ENCODE measurements around the gene SLC6A7.

Gene SLC6A7
- 0 reads per million in 2 donors for total RNA-seq

DNA sequence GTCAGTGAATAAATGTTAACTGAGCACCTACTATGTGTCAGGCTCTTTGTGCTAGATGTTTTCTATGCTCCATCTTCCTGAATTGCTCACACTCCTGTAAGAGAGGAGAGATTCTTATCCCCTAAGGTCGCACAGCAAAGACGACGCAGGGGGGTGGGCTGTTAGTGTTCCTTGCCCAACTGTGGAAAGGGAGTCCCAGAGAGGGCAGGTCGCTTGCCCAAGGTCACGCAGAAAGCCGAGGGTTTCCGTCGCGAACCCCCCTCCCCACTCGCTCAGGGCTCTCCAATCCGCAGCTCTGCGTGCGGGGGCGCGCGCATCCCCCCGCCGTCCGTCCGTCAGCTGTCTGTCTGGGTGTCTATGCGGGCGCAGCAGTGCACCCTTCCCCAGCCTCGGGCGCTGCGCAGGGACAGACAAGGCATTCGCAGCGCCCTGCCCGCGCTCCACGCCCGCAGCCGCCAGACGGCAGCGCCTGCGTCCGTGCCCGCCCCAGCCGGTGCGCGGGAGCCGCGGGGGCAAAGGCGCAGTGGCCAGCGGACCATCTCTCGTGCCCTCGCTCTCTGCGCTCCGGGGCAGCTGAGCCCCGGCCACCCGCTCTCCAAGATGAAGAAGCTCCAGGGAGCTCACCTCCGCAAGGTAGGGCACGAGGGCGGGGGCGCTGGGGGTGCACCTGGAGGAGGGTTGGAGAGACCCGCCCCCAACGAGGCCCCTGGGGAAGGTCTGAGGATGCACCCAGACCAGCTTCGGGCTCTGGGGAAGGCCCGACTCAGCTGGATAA is at the start of gene SLC6A7:
Gene SLC6A7, plus strand, starts transcription at position 335 of the 775 bp plus-strand sequence. Its CDS starts 266 bp downstream, at position 601.
- no peak for DNase-seq

DNA sequence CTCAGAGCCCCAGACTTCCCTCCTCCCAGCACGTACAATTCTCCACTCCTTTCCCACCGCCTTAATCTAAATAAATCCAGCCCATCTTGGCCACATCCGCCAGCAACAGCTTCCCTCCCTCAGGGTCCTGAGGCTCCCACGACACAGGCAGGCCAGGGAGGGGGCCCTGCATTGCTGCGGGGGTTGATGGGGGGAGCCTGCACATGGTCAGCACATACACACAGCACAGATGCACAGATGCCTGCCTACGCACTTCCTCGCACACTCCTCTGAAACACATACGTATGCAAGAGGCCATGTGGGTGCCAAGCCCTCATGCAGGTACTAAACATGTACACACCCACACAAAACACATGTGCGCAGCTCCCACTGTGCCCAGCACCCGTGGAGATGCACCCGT is 49.0 kb upstream of the SLC6A7 start:
- no peak for DNase-seq

DNA sequence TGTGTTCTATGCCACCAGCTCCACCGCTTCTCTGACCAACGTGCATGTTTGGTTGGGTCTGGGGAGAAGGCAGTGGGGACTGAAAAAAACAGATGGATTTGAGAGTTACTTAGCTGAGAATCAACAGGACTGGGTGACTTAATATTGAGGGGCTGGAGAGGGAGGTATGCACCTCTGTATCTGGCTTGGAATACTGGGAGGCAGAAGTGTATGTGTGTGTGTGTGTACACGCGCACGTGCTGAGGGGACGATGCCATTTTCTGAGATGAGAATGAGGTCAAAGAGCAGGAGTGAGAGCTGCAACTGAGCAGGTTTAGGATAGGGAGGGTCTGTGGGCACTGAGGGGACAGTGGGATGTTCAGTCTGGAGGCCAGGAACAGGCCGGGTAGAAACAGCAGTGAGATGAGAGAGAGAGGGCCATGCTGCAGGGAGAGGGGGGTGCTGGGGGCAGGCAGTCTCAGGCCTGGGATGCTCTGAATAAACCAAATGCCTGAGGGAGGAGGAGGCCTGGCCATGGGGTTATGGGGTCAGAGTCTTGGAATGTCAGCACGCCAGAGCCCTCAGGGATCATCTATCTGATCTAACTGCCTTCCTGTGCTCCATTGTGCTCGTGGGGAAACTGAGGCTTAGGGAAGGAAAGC is 48.2 kb upstream of the SLC6A7 start:
- no peak for DNase-seq

DNA sequence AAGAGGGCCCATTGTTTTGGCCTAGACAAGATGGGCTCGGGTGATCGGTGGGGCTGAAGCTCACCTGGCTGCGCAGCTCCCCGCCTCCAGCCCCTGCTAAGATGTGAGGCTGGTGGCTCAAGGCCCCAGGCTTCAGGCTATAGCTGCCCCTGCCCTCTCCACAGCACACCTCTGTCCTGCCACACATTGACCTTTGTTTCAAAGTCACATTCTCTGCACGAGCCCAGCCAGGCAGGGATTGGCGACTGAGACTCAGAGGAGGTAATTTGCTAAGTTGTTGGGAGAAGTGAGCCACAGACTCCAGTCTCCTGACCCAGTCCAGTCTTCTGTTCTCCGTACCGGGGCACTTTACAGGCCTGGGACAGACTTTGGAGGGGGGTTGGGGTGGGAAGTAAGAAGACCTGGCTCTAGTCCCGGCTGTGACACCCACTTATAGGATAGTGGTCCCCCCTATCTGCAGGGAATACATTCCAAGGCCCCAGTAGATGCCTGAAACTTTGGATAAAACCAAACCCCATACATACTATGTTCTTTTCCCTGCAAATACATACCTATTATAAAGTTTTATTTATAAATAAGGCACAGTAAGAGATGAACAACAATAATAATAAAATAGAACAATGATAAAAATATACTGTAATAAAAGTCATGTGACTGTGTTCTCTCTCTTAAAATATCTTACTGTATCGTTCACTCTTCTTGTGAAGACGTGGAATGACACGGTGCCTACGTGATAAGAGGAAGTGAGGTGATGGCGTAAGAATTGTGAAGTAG is 47.5 kb upstream of the SLC6A7 start:
- no peak for DNase-seq

DNA sequence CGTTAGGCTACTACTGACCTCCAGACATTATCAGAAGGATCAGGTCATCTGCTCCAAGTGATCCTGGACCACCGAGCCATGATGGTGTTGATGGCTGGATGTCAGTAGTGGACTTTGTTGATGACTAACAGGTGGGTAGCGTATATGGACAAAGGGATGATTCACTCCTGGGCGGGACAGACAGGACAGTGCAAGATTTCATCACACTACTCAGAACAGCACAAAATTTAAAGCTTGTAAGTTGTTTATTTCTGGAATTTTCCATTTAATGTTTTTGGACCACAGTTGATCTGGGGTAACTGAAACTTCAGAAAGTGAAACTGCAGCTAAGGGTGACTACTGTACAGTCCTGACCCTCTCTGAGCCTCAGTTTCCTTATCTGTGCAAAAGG is 46.9 kb upstream of the SLC6A7 start:
- DNase-seq, result no peak

DNA sequence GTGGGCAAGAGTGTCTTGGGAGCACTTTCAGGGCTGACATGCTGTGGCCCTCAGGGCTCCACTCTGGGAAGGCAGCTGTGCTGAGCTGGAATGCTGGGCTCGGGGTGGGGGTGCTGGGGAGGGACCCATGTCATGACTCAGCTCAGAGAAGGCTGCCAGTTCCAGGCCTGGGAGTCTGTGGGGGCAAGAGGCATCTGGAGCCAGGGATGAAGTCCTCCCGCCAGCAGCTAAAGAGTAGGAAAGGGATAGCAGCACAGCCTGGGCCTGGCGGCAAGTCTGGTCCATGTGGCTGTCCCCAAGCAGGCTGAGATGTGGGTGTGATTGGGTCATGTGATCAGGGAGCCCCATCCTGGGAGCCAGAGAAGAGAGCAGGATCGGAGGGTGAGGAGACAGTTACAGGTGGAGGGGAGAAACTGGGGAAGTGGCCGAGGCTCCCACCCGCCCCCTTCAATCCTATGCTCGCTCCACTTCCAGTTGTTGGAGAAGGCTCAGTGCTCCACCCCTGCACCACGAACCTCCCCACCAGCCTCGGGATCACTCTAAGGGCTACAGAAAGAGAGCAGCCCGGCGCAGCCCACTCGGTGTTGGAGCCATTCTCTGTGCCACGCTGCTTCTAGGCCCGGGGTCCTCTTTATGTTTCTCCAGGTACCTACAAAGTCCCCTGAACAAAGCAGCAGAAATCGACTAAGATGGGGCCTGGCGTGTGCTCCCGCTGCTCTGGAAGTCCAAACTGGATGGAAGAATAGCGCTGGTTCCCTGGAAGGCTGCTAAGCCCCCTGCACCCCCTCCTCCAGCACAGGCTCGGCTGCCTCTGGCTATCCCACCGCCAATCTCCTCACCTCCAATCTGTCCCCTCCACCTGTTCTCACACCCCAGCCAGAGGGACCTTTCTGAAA is 46.3 kb upstream of the SLC6A7 start:
- no peak for DNase-seq

DNA sequence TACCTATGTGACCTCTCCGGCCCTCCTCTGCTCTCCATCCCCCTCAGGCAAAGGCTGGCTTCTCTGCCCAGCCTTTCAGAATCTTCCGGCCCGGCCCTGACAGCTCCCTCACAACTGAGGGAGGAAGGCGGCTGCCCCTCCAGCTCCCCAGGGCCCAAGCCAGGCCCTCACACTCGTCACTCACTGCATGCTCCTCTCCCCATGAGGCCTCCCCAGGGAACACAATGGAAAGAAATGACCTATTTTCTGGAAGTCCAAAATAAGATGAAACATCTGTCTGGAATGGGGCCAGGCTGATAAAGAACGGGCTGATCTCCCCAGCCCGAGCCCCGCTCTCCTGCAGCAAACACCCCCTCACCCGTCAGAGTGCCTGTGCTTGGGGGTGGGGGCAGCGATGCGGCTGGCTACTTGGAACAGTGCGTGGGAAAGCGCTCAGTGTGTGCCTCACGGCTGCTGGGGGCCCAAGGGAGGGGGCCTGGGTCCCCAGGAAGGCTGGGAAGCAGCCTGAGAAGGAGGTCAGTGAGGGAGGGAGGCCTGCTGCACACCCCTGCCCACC is 45.5 kb upstream of the SLC6A7 start:
- no peak for DNase-seq

DNA sequence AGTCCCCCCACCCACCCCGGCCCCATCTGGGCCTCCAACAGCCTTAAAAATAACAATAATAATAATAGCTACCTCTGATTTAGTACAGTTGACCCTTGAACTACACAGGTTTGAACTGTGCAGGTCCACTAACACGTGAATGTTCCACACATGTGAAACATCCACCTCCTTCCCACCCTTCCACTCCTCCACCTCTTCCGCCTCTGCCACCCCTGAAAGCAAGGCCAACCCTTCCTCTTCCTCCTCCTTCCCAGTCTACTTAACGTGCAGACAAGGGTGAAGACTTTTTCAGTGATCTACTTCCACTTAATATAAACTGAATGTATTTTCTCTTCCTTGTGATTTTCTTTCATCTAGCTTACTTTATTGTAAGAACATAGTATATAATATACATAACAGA is 45.0 kb upstream of the SLC6A7 start:
- DNase-seq, result no peak

DNA sequence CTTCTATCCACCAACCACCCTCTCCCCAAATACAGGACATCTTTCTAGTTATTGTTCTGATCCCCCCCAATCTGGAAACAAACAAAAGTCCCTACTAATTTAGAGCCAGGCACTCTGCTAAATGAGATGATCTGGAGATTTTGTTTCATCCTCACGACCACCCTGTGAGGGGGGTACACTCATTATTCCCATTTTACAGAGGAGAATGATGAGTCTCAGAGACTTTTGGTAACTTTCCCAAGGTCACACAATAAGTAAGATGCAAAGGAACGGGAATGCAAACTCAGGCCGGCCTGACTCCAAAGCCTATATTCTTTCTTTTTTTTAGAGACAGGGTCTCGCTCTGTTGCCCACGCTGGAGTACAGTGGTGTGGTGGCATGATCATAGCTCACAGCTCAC is 43.6 kb upstream of the SLC6A7 start:
- DNase-seq, result no peak

DNA sequence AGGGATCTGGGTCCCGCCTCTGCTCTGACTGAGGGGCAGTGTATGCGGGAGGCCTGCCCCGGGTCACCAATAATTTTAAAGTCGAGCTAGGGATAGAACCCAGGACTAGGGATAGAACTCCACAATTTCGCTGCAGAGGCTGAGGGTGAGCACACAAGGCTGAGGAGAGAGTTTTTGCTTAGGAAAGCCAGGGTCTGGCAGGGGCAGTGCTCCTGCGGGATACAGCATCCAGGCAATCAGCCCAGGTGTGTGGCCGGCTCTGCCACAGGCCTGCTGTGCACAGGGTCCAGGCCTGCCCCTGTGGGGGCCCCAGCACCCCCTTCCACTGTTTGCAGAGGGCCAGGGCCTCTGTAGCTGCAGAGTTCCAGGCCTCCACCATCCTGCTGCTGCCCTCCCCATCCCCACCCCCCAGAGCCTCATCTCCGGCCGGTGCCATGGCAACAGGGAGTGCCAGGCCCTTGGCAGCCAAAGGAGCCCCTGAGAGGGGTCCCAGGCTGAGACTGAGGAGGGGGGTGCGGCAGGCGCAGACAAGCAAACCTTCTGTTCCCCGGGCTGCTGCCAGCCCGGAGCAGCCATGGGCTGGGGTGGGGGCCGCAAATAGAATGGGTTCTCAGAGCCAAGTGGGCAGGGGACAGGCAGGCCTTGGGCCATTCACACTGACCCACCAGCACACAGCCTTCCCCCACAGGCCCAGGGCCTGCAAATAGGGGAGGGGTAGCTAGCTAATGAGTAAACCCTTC is 42.8 kb upstream of the SLC6A7 start:
- no peak for DNase-seq

DNA sequence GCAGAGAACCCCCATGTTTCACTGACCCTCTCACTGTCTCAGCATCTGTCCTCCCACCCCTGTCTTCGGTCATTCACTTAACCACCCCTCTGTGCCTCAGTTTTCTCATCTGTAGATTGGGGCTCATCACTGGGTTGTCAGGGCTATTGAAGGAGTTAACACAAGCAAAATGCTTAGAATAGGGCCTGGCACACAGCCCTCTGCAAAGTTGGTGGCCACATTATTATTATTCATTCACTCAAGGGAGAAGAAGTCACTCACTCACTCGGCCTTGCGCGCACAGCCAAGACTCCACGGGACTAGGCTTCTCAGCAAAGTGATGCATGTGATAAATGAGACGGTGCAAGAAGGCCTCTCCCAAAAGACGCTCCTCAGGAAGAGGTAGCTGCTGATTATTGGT is 42.2 kb upstream of the SLC6A7 start:
- DNase-seq, result no peak

DNA sequence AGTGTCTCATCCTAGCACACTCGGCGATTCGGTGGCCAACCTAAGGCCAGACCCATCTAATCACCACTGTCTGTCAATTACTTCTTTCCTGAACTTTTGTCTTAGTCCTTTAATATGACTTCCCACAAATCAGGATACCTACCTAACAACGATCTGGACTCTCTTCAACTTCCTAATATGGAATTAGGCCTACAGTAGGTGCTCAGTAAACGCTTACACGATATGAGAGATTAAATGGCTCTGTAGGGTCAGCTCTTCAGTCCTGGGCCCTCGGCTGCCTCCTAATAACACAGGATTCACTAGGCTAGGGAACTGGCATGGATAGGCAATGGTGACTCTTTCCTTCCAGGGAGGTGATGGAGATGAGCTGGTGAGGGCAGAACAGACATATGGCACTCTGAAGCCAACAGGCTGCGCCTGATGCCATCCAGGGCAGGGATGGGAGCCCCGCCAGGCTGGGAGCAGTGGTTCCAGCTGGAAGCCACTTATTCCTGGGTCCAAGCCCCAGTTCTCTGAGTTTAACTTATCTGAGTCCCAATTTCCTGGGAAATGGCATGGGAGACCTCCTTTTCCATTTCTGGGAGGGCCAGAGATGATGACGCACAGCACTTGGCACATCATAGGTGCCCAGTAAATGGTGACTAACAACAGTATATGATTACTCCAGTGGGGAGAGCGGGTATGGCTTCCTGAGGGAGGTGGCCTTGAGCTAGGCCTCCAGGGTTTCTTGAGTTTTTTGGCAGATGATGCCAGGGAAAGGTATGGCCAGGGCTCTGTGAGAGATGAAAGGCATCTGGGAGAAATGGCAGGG is 41.5 kb upstream of the SLC6A7 start:
- DNase-seq, result no peak

DNA sequence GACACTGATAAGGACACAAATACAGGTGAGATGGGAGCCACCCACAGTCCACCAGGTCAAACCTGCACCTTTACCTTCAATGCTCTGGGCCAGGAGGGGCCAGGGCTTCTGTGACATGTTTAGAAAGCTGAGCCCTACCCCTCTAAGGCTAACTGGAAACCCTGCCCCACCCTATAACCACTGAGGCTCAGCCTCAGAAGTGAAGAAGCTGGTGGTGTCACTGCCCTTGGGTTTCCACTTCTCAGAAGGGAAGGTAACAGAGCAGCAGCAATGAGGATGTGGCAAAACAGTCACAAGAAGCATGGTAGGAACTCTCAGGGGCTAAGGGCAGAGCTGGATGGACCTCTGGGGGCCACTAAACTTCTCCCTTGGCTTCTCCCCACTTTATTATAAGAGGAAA is 40.2 kb upstream of the SLC6A7 start:
- DNase-seq, result no peak

DNA sequence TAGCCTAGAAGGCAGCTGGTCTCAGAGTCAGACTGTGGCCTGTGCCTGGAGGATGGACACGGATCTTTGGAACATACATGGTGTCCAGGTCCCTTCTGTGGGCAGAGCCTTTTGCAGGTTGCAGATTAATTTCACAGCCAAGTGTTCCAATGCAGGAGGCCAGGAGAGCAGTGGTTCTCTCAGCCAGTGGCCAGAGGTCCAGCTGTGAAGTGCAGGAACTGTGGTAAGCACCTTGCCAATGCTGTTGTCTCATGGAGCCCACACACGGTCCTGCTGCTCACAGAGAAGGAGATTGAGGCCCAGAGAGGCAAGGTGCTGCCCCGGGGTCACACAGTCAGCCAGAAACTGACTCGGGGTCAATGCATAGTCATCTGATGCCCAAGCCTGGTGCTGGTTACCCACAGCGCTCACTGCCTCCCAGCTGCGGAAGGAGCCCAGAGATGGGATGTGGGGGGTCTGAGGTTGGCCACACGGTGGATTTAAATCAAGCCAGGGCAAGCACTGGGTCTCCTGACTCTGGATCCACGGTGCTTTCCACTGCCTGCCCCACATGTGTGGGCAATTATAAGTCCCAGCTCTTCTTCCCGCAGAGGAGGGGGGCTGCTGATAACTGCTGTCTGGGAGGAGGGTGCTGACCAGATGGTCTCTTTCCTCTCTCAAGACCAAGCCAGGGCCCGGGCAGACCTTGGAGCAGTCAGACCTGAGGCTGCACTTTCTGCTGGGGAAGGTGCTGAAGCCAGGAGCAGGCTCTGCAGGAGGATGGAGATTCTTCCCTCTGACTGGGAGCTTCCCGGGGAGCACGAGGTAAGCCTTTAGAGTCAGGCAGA is 37.0 kb upstream of the SLC6A7 start:
- no peak for DNase-seq

DNA sequence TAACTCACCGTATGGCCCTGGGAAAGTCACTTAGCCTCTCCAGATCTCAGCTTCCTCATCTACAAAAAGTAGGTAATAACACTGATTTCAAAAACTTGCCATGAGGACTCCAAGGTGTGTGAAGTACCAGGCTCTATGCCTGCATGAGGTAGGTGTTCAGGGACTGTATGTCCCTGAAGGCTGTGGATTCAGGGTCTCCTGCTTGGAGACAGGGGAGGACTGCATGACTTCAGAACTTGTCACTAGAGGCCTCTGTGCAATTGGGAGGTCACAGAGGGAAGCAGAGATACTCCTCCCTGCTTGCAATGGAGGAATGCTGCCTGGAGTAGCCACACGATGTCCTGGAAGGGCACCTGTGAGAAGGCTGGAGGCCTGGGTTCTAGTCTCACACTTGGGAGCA is 36.4 kb upstream of the SLC6A7 start:
- no peak for DNase-seq

DNA sequence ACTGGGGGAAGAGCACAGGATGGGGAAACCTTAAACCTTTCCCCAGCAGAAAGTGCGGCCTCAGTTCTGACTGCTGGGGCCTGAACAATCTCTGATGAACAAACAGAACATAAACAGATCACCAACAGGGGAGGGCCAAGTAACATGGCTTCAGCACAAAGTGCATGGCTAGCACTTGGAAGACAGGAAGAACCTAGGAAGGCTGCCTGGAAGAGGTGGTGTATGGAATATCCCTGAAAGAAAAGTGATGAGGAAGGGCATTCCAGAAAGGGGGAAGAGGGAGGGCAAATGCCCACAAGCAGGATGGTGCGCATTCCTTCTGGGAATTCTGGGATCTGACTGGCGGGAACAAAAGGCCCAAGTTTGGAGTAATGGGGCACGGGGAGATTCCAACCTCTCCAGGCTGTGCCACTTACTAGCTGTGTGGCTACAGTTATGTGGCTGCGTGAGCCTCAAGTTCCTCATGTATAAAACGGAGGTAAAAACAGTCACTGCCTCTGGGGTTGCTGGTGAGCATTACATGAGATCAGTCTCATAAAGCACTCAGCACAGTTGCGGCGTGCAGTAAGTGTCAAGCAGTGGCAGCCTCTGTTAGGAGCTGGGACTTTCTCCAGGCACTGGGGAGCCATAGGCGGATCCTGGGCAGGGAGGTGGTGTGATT is 35.8 kb upstream of the SLC6A7 start:
- DNase-seq, result no peak

DNA sequence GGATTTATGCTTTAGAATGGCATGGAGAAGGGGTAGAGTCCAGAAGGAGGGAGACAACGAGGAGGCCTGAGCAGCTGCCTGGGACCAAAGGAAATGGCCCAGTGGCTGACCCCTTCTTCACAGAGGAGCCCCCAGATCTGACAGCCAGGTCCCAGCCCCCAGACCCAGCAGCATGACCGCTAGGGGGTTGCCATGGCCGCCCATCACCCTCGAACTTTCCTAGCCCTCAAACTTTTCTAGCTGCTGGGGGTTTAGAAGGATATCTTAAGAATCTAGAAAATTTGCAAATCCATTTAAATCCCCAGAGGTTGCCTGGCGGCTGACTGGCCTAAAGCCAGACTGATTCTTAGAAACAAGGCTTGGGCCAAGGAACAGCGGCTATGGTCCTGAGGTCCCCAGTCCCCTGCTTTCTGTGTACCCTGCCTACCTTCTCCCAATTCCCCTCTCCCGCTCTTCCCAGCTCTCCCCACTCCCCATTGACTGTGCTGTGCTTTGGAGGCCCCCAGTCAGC is 35.2 kb upstream of the SLC6A7 start:
- no peak for DNase-seq

DNA sequence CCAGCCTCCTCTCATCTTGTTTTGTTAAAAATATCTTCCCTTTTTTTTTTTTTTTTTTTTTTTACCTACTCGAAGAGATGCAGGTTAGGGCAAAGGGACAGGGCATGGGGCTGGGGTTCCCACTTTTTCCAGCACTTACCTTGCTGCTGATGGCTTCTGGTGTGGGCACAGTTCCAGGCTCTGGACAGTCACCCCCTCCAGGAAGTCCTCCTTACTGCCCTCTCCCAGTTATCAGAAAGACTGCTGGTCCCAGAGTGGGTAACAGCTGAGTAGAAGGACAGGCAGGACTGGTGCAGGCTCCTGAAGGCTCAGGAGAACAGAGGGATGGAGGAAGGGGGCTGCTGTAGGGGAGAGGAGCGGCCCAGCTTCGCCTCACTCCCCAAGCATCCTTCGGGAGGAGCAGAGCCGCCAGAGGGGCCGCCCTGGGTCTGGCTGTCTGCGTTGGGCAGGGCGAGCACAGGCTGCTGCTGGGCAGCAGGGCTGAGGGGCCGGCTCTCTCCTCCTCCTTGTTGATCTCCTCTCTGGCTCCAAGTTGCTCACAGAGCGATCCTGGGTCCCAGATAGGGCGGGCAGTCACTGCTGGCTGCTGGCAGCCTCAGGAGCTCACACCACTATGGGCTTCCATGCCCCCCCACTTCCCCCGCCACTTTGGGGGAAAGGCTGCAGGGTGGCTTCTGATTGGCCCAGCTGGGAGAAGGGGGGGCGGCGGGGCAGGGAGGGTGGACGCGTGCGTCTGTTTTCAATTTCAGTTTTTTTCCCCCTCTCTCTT is 34.4 kb upstream of the SLC6A7 start, which contains the start of gene PDGFRB:
Gene PDGFRB, minus strand, starts transcription at position 588 of the 769 bp plus-strand sequence. CDS start 18,798 bp downstream, outside the sequence.
- DNase-seq, result no peak
